Neural progenitor cell (in vitro differentiated cells): ENCODE data around the gene UBL4B.

Experiments used
- CTCF ChIP-seq: fragments of 200-600 bp; sonication (generic); IDR thresholded peaks from 2 replicates; pipeline ENCODE4 v1.5.1; 2017; ENCODE audit warnings: antibody characterized with exemption, mild to moderate bottlenecking
- EZH2 ChIP-seq: fragments of 200-600 bp; sonication (generic); IDR thresholded peaks from 2 replicates; pipeline ENCODE4 v1.6.1; 2017; ENCODE audit warnings: antibody characterized with exemption, mild to moderate bottlenecking, moderate library complexity
- EZH2phosphoT487 ChIP-seq: fragments of 200-600 bp; sonication (generic); IDR thresholded peaks from 2 replicates; pipeline ENCODE4 v1.6.1; 2017; ENCODE audit warnings: antibody characterized with exemption

GRCh38 chr1:110112656-110113055 lies 413 bp downstream of the UBL4B start:
- no peak for TF ChIP-seq CTCF
- TF ChIP-seq EZH2 = no peak
- no peak for TF ChIP-seq EZH2phosphoT487
